Pulmonary artery endothelial cell (primary cell): ENCODE measurements around the gene DSTYK. TPM values are rescaled to one million over a fixed set of nuclear protein-coding genes. Genes with fewer than 3 reads are reported as not detected.
A peak's percentile ranks its signal among the peaks of the same experiment; 100 is the strongest.
"Not testable (repeated sequence)": the region's sequence is repeated elsewhere in the genome, so short reads cannot be mapped to it uniquely, and the experiment has no call there.

Experiments
- DNase-seq: peaks from one replicate; pipeline ENCODE4 v3.0.0-alpha.2; 2011; ENCODE audit warnings: low read depth, low spot score
- total RNA-seq: library from RNA; depleted of rRNA; stranded (reverse); fragments of >200 nt; gene quantifications from 2 replicates; pipeline ENCODE4 v1.2.3, GENCODE V29; 2014

DSTYK gene
- total RNA-seq, 1 donor from 2014 or later, result 11.1 TPM

- DNase-seq, result no peak
These were observed 31.7 kb downstream of the DSTYK start for GRCh38 chr1:205179842-205180241.

GRCh38 chr1:205172729-205173366, 38.7 kb downstream of the DSTYK start:
- no peak for DNase-seq

GRCh38 chr1:205171369-205171768, 40.1 kb downstream of the DSTYK start:
- DNase-seq, result no peak

- DNase-seq, result no peak
These were observed 40.8 kb downstream of the DSTYK start for GRCh38 chr1:205170532-205171269.

GRCh38 chr1:205169248-205169647, 42.3 kb downstream of the DSTYK start:
- no peak for DNase-seq

- no peak for DNase-seq
These were observed 43.2 kb downstream of the DSTYK start for GRCh38 chr1:205168291-205168690.

GRCh38 chr1:205162301-205162700, 49.2 kb downstream of the DSTYK start:
- no peak for DNase-seq

- no peak for DNase-seq
These were observed 50.4 kb downstream of the DSTYK start for GRCh38 chr1:205161076-205161475.

- no peak for DNase-seq
These were observed 53.4 kb downstream of the DSTYK start for GRCh38 chr1:205158048-205158616.

GRCh38 chr1:205155665-205156377, 55.7 kb downstream of the DSTYK start:
- not testable (repeated sequence) for DNase-seq

GRCh38 chr1:205152505-205152904, 59.0 kb downstream of the DSTYK start:
- no peak for DNase-seq

- no peak for DNase-seq
These were observed 60.7 kb downstream of the DSTYK start for GRCh38 chr1:205150651-205151428.

- no peak for DNase-seq
These were observed 64.2 kb downstream of the DSTYK start for GRCh38 chr1:205147191-205147835.

- DNase-seq, result peak; percentile 58
These were observed 66.8 kb downstream of the DSTYK start for GRCh38 chr1:205144751-205145150.

- DNase-seq, result no peak
These were observed 67.3 kb downstream of the DSTYK start for GRCh38 chr1:205144046-205144720.

- DNase-seq, result no peak
These were observed 69.4 kb downstream of the DSTYK start for GRCh38 chr1:205142102-205142469.

- DNase-seq, result peak; percentile 66
These were observed 70.0 kb downstream of the DSTYK start for GRCh38 chr1:205141236-205142101.

GRCh38 chr1:205140113-205140512, 71.4 kb downstream of the DSTYK start:
- DNase-seq, result no peak

- DNase-seq, result no peak
These were observed 73.6 kb downstream of the DSTYK start for GRCh38 chr1:205137901-205138300.
